CMK (cell line): Measurements from ENCODE around the gene PCDHB16.
"Not testable (repeated sequence)": the region's sequence is repeated elsewhere in the genome, so short reads cannot be mapped to it uniquely, and the experiment has no call there.

Source experiments
- DNase-seq: peaks from one replicate; pipeline ENCODE4 v3.0.0-alpha.2; 2010; ENCODE audit warnings: low read depth

PCDHB16 gene

GRCh38 chr5:141182248-141182647 is at the start of gene PCDHB16:
TSS of gene PCDHB16 (plus strand) at chr5:141182387. CDS start at chr5:141182560, 173 bp downstream.
- DNase-seq, result no peak

GRCh38 chr5:141135030-141135717 is 47.0 kb upstream of the PCDHB16 start, which contains the start of gene PCDHB5:
TSS of gene PCDHB5 (plus strand) at chr5:141135206. CDS start at chr5:141135435, 229 bp downstream.
- no peak for DNase-seq

DNA sequence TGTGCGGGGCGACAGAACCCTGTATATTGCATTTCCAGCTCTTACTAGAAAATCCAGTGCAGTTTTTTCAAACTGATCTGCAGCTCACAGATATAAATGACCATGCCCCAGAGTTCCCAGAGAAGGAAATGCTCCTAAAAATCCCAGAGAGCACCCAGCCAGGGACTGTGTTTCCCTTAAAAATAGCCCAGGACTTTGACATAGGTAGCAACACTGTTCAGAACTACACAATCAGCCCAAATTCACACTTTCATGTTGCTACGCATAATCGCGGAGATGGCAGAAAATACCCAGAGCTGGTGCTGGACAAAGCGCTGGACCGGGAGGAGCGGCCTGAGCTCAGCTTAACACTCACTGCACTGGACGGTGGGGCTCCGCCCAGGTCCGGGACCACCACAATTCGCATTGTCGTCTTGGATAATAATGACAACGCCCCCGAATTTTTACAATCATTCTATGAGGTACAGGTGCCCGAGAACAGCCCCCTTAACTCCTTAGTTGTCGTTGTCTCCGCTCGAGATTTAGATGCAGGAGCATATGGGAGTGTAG is 46.4 kb upstream of the PCDHB16 start:
- no peak for DNase-seq

DNA sequence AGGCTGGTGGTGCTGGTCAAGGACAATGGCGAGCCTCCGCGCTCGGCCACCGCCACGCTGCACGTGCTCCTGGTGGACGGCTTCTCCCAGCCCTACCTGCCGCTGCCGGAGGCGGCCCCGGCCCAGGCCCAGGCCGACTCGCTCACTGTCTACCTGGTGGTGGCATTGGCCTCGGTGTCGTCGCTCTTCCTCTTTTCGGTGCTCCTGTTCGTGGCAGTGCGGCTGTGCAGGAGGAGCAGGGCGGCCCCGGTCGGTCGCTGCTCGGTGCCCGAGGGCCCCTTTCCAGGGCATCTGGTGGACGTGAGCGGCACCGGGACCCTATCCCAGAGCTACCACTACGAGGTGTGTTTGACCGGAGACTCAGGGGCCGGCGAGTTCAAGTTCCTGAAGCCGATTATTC is 44.8 kb upstream of the PCDHB16 start:
- not testable (repeated sequence) for DNase-seq

DNA sequence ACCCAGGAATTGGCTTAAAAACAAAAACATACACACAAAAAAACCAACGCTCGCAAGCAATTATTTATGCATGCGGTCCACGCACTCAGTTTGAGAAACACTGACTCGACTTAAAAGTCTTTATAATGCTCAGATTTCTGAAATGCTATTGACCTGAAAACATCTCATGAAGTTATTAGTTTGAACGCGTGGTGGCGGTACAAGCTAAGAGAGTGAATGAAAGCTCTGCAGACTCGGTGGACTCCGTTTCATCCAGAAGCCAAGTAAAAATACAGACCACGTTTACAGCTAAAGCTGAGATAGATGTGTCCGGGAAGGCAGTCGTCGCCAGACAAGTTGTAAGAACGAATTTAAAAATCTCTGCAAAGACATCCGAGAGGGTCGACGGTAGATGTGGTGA is 32.4 kb upstream of the PCDHB16 start, which contains the start of gene PCDHB6:
Gene PCDHB6 (plus strand): TSS at position 246 of the 400 bp plus-strand sequence. CDS start 201 bp downstream, outside the sequence.
- no peak for DNase-seq

DNA sequence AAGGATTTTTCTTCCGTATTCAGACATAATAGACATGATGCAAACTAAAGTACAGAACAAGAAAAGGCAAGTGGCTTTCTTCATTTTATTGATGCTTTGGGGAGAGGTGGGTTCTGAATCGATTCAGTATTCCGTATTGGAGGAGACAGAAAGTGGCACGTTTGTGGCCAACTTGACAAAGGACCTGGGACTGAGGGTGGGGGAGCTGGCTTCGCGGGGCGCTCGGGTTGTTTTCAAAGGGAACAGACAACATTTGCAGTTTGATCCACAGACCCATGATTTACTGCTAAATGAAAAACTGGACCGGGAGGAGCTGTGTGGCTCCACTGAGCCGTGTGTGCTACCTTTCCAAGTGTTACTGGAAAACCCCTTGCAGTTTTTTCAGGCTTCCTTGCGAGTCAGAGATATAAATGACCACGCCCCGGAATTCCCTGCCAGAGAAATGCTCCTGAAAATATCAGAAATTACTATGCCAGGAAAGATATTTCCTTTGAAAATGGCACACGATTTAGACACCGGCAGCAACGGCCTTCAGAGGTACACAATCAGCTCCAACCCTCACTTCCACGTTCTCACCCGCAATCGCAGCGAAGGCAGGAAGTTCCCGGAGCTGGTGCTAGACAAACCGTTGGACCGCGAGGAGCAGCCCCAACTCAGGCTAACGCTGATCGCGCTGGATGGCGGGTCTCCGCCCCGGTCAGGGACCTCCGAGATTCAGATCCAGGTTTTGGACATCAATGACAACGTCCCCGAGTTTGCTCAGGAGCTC is 31.8 kb upstream of the PCDHB16 start:
- DNase-seq, result no peak

GRCh38 chr5:141150993-141151325 is 31.2 kb upstream of the PCDHB16 start:
- no peak for DNase-seq

GRCh38 chr5:141151632-141152031 is 30.6 kb upstream of the PCDHB16 start:
- not testable (repeated sequence) for DNase-seq

DNA sequence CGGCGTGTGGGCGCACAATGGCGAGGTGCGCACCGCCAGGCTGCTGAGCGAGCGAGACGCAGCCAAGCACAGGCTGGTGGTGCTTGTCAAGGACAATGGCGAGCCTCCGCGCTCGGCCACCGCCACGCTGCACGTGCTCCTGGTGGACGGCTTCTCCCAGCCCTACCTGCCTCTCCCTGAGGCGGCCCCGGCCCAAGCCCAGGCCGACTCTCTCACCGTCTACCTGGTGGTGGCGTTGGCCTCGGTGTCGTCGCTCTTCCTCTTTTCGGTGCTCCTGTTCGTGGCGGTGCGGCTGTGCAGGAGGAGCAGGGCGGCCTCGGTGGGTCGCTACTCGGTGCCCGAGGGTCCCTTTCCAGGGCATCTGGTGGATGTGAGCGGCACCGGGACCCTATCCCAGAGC is 30.1 kb upstream of the PCDHB16 start:
- DNase-seq, result not testable (repeated sequence)

- DNase-seq, result no peak
Observed at GRCh38 chr5:141155540-141156374, 26.4 kb upstream of the PCDHB16 start.

GRCh38 chr5:141157356-141157755 is 24.8 kb upstream of the PCDHB16 start:
- DNase-seq, result not testable (repeated sequence)

DNA sequence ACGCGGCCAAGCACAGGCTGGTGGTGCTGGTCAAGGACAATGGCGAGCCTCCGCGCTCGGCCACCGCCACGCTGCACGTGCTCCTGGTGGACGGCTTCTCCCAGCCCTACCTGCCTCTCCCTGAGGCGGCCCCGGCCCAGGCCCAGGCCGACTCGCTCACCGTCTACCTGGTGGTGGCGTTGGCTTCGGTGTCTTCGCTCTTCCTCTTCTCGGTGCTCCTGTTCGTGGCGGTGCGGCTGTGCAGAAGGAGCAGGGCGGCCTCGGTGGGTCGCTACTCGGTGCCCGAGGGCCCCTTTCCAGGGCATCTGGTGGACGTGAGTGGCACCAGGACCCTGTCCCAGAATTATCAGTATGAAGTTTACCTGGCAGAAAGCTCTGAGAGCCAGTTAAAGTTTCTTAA is 24.3 kb upstream of the PCDHB16 start:
- not testable (repeated sequence) for DNase-seq

DNA sequence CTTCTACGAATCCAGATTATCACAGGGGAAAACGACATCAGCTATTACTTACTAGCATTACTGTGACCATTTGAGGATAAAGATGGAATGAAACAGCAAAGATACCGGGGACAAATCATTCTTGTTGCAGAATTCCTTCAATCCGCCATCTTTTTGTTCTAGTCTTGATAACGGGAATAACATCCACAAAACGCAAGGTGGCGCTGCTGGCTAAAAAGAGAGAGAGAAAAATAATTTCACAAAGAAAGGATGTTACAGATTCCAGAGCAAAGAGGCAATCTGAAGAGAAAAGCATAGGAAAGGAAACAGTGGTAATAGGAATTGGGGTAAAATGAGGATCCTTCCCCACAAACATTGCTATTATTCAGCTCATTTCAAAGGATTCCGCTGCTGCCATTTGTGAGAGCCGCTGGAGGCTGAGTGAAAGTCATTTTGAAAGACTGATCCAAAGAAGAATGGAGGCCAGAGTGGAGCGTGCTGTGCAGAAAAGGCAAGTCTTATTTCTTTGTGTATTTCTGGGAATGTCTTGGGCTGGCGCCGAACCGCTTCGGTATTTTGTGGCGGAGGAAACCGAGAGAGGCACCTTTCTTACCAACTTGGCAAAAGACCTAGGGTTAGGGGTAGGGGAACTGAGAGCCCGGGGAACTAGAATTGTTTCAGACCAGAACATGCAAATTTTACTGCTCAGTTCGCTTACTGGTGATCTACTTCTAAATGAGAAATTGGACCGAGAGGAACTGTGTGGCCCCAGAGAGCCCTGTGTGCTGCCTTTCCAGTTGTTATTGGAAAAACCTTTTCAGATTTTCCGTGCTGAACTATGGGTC is 9.6 kb upstream of the PCDHB16 start, which contains the start of gene PCDHB7:
Gene PCDHB7 (plus strand): TSS at position 264 of the 824 bp plus-strand sequence. CDS start 192 bp downstream, at position 456.
- no peak for DNase-seq

GRCh38 chr5:141174291-141175104 is 7.7 kb upstream of the PCDHB16 start:
- not testable (repeated sequence) for DNase-seq

DNA sequence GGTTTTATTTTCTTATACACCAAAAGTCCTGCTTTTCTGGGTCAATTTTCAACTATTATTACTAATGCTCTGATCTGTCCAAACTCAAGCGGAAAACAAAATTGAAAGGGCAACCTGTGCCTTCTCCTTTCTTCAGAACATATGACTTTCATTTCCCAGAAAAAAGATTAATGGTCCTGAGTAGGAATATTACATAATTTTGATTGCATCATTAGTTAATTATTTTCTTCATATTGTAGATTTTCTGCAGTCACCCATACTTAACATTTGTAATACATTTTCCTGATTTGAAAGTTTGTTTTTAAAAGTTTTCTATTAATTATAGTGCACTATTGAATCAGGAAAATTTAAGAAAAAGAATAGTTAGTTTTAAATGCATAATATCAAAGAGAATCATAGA is 6.3 kb upstream of the PCDHB16 start:
- DNase-seq, result no peak

GRCh38 chr5:141177577-141178191 is 4.5 kb upstream of the PCDHB16 start, which contains the start of gene PCDHB8:
TSS of gene PCDHB8 (plus strand) at chr5:141177790. CDS start at chr5:141178035, 245 bp downstream.
- not testable (repeated sequence) for DNase-seq

GRCh38 chr5:141179371-141179770 is 2.8 kb upstream of the PCDHB16 start:
- DNase-seq, result not testable (repeated sequence)

DNA sequence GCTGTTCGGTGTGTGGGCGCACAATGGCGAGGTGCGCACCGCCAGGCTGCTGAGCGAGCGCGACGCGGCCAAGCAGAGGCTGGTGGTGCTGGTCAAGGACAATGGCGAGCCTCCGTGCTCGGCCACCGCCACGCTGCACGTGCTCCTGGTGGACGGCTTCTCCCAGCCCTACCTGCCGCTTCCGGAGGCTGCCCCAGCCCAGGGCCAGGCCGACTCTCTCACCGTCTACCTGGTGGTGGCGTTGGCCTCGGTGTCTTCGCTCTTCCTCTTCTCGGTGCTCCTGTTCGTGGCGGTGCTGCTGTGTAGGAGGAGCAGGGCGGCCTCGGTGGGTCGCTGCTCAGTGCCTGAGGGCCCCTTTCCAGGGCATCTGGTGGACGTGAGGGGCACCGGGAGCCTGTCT is 2.3 kb upstream of the PCDHB16 start:
- not testable (repeated sequence) for DNase-seq

GRCh38 chr5:141180313-141180712 is 1.9 kb upstream of the PCDHB16 start:
- no peak for DNase-seq
